Activated CD4-positive, alpha-beta T cell treated with anti-CD3 and anti-CD28 coated beads, Interleukin-2, Interleukin-4, amounts not matched to agents 100 ng/mL and 50 ng/mL, durations not matched to agents 16 hours and 8 hours (primary cell): ENCODE results near the gene NUP205.
"Not testable (repeated sequence)": the region's sequence is repeated elsewhere in the genome, so short reads cannot be mapped to it uniquely, and the experiment has no call there.

ENCODE experiments used
- DNase-seq: peaks from one replicate; pipeline ENCODE4 v3.0.0-alpha.2; 2020; ENCODE audit warnings: low spot score

Gene NUP205

GRCh38 chr7:135620447-135620846, 62.7 kb downstream of the NUP205 start:
- DNase-seq = no peak

GRCh38 chr7:135620980-135621850, 63.5 kb downstream of the NUP205 start:
- peak; percentile 50 for DNase-seq

- no peak for DNase-seq
Observed at GRCh38 chr7:135634191-135634878, 76.6 kb downstream of the NUP205 start.

- DNase-seq = not testable (repeated sequence)
Observed at GRCh38 chr7:135639690-135640089, 82.0 kb downstream of the NUP205 start.

- DNase-seq = no peak
Observed at GRCh38 chr7:135644154-135644553, 86.4 kb downstream of the NUP205 start.

- no peak for DNase-seq
Observed at GRCh38 chr7:135644729-135645128, 87.0 kb downstream of the NUP205 start.

GRCh38 chr7:135645296-135645904, 87.7 kb downstream of the NUP205 start:
- DNase-seq = peak; percentile 45

- DNase-seq = no peak
Observed at GRCh38 chr7:135647755-135648154, 90.0 kb downstream of the NUP205 start.

GRCh38 chr7:135648235-135648634, 90.5 kb downstream of the NUP205 start:
- DNase-seq = no peak

- no peak for DNase-seq
Observed at GRCh38 chr7:135650831-135651573, 93.3 kb downstream of the NUP205 start.

GRCh38 chr7:135653340-135654080, 95.8 kb downstream of the NUP205 start:
- no peak for DNase-seq

- no peak for DNase-seq
Observed at GRCh38 chr7:135658564-135658963, 100.8 kb downstream of the NUP205 start.

GRCh38 chr7:135659159-135659846, 101.6 kb downstream of the NUP205 start:
- no peak for DNase-seq

- DNase-seq = no peak
Observed at GRCh38 chr7:135661311-135662122, 103.8 kb downstream of the NUP205 start.

- no peak for DNase-seq
Observed at GRCh38 chr7:135662123-135662372, 104.3 kb downstream of the NUP205 start.

- peak; percentile 96 for DNase-seq
Observed at GRCh38 chr7:135662373-135663114, 104.8 kb downstream of the NUP205 start, which contains the start of gene STMP1. Gene STMP1 (plus strand): TSS chr7:135662514.

GRCh38 chr7:135664046-135664589, 106.4 kb downstream of the NUP205 start:
- DNase-seq = peak; percentile 62

- no peak for DNase-seq
Observed at GRCh38 chr7:135665042-135665441, 107.3 kb downstream of the NUP205 start.

GRCh38 chr7:135666156-135666555, 108.4 kb downstream of the NUP205 start:
- DNase-seq = no peak
